Middle frontal gyrus (tissue), 1 donor: ENCODE data around the gene LGMN.

Experiments used
- DNase-seq: peaks from one replicate; pipeline ENCODE4 v3.0.0-alpha.2; 2015; ENCODE audit warnings: low spot score; ENCODE audit errors: extremely low spot score

LGMN gene

DNA sequence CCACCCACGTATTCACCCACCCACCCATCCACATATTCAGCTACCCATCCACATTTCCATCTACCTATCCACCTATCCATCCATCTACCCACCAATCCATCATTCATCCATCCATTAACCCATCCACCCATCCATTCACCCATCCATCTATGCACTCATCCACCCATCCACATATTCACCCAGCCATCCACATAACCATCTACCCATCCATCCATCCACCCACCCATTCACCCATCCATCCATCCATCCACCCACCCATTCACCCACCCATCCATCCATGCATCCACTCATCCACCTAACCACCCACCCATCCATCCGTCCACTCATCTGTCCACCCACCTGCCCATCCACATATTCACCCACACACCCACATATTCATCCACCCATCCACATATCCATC is 70.5 kb downstream of the LGMN start:
- no peak for DNase-seq

DNA sequence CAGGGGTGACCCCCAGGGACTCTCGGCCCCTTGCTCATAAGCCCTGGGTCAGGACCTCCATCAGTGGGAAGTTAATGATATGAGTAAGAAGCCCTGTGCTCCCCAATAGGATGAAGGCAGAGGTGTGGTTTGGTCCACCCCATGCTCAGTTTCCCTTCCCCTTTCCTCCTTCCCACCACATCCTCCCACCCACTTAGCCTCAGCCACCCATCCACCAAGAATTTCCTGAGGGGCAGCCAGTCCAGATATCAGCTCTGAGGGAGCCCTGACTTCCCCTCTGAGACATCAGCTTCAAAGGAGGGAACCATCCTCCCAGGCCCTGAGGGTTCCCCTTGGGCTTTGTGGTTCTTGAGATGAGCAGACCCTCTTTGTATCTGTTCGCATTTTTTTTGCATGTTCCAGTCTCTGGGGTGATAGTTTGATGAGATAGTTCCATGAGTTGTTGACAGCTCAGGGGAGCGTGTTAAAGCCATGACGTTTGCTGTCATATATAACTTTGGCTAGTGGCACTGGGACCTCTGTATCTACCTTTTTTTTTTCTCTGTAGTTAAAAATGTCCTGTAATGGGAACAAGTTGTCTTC is 71.2 kb downstream of the LGMN start:
- DNase-seq: no peak

DNA sequence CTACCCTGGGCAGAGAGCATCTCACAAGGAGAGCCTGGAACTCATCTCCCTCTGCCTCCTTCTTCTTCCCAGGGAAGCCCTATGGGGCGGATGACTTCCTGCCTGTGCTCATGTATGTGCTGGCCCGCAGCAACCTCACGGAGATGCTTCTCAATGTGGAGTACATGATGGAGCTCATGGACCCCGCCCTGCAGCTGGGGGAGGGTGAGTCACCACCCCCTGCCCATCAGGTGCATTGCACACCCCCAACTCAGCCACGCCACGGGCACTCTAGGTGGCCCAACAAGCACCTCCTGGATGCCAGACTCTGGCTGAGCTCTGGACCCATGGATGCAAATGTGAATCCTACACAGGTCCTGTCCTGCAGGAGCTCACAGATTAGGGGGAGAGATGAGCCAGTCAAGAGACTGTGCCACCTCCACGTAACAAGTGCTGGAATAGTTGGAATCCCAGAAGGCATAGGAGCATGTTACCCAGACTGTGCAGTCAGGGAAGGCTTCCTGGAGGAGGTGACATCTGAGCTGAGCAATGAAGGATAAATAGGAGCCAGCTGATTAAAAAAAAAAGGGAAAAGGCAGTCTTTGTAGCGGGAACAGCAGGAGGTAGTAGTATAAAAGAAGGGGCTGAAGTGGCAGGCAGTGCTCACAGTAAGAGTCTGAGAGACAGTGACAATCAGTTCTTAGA is 71.9 kb downstream of the LGMN start:
- DNase-seq: no peak

DNA sequence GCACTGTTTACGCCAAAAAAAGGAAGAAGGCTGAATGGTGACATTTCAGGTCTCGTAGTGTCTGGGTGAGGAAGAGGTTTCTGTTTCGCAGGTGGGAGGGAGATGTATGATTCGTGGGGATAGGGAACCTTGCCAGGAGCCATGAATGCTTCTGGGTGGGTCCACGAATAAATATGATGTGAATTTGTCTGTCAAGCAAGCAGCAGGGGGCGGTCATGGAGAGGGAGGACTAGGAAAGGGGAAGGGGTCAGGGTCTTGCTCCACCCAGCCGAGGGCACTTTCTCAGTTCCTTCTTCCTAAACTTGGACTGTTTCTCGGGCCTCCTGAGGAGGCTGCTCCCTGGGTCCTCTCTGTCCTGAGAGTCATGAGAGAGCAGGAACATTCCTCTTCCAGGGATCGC is 72.5 kb downstream of the LGMN start:
- DNase-seq: no peak

DNA sequence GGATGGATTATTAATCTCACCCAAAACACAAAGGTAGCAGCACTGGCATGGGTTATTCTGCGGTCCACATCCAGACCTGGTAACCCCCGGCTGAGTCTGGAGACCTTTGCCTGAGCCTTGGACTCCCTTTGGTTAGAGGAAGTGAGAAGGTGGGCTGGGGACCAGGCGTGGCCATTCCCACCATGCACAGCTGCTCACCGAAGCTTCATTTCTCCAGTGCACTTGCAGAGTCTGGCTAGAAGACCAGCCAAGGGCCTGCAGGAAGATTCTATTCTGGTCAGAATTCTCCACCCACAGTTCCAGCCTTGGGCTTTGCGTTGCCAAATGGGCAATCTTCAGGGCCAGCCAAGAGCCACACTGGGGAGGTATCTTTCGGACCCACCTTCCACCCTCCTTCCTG is 73.0 kb downstream of the LGMN start:
- DNase-seq: no peak

DNA sequence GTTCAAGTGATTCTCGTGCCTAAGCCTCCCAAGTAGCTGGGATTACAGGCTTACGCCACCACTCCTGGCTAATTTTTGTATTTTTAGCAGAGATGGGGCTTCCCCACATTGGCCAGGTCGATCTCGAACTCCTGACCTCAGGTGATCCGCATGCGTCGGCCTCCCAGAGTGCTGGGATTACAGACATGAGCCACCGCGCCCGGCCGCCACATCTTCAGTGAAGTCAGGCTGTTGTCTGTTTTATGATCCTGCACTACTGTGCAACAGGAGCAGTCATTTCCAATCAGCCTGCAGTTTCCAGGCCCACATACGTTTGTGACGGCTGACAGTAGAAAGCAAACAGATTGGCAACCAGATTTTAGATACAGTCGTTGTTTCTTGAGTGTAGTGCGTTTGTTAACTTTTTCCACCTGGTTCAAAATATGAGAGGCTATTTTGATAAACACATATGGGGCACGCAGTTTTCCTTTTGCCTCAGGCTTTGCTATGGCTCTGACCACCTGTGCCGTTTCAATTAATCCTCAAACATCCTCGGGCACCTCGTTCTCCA is 74.8 kb downstream of the LGMN start:
- DNase-seq: no peak

DNA sequence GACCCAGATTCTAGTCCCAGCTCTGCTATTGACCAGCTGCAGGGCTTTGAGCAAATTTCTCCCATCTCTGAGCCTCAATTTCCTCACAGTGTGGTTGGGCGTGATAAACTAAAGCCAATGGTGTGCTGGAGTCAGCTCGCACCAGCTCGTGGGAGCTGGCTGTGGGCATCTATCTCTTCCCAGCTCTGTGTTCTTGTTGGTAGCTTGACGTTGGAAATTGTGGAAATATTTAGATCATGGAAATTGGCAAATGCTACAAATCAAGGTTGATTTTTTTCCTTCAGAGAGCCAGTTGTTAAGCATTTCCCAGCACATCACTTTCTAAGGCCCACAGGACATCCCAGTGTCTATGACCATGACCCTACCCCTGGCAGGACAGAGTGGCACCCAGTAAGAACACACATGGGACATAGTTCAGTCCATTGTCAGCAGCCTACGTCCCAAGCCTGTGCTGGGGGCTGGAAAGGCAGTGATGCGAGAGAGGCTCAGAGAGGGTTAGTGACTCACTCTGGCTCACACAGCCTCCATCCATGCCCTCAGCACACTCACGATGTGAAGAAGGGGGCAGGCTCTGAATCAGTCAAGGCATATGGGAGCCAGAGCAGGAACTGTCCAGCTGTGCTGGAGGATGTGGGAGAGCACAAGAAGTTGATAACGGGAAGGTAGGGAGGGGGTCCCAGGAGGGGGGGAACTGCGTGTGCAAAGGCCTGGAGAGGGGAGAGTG is 77.6 kb downstream of the LGMN start:
- DNase-seq: no peak

DNA sequence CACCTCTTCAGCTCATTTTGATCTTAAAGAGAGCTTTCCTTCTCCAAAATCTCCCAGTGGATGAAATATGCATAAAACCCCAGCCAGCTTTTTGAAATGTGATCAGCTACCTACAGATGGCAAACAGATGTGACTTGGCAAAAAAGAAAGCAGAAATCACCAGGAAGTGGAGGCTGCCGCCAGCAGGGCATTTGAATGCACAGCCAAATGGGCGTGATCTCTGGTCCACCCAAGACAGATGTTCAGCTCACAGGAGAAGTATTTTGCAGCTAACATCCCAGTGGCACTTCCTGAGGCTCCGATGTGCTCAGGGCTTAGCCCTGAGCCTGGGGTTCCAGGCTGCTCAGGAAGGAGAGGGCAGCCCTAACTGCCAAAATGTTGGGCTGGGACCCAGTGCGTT is 78.3 kb downstream of the LGMN start:
- DNase-seq: no peak

DNA sequence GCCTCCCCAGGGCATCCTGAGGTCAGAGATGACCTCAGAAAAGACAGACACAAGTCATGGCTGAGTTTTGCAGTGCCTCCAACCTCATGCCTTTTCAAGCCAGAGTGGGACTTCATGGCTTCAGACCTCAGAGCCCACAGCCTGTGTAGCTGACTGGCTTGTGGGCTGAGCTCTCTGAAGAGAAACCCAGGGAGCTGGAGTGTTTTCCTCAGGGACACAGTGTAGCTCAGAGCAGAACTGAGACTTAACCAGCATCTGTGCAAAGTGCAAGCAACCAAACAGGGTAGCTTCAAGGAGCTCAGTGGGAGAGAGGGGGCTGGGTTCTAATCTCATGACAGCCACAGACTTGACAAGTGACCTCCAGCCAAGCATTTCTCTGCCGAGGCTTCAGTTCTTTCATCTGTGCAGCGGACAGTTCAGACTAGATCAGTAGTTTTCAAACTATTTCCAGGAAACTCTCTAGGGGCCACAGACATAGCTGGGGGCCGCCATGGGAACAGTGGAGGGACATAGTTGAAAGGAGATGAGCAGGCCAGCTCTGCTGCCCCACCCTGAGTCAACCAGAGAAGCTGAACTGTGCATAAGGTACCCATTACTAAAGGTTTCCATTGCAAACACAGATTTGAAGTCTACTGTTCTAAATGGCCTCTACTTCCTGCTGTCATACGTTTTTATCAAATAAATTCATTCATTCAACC is 80.0 kb downstream of the LGMN start:
- no peak for DNase-seq

DNA sequence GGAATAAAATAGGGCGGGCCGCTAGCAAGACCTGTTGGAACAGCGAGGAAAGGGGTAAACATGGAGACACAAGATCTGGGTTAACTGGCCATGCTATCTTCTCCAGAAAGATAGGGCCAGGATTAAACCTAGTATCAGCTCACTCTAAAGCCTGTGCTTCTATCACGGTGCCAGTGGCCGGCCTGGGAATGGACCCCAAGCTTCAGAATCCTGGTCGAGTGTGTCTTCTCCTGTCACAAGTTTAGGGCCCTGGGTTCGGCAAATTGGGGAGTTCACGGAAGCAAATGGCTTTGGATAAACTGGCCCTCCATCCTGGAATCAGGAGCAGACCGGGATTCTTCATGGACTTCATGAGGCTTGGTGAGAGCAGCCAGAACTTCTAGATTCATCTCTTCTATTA is 82.2 kb downstream of the LGMN start:
- no peak for DNase-seq

DNA sequence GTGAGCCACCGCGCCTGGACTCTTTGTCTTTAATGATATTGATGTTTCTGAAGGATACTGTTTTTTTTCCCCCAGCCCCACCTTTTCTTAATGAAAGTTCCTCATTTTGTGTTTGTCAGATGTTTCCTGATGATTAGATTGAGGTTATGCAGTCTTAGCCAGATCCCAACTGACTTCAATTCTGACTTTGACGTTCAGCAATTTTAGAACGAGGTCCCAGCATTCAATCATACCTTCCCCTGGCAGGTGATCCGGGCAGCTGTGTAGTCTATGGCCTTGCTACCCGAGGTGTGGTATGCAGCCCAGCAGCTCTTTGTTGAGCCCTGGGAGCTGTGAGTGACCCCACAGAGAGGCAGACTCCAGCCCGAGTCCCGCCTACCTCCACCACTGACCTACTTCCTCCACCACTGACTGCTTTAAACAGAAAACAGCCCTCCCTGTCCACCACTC is 82.7 kb downstream of the LGMN start:
- no peak for DNase-seq

DNA sequence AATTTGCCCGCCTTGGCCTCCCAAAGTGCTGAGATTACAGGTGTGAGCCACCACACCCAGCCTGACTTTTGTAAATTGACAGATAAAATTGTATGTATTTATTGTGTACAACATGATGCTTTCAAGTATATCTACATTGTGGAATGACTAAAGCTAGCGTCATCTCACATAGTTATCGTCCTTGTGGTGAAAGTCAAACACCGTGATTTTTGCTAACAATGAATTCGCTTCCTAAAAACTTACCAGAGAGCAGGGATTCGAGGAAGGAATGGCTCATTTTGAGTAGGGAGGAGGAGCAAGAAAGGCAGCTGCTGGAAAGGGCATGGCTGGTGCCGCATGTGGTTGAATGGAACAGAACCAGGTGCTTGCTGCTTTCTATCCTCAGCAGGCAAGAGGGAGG is 85.4 kb downstream of the LGMN start:
- no peak for DNase-seq

DNA sequence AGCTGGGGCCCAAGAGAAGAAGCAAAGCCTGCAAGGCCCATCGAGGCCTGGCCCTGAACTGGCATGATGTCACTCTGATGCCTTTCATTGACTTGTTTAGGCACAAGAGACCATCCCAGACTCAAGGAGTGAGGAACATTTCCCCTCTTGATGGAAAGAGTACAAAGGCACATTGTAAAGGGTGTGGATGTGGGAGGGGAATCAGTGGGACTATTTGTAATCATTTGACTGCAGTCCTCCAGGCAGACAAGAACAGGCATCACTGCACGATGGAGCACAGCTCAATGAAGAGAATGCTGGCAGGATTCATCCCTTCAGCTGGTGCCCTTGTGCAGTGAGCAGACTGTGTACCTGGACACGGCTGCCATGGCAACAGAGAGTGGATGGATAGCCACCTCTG is 87.9 kb downstream of the LGMN start:
- DNase-seq: no peak

DNA sequence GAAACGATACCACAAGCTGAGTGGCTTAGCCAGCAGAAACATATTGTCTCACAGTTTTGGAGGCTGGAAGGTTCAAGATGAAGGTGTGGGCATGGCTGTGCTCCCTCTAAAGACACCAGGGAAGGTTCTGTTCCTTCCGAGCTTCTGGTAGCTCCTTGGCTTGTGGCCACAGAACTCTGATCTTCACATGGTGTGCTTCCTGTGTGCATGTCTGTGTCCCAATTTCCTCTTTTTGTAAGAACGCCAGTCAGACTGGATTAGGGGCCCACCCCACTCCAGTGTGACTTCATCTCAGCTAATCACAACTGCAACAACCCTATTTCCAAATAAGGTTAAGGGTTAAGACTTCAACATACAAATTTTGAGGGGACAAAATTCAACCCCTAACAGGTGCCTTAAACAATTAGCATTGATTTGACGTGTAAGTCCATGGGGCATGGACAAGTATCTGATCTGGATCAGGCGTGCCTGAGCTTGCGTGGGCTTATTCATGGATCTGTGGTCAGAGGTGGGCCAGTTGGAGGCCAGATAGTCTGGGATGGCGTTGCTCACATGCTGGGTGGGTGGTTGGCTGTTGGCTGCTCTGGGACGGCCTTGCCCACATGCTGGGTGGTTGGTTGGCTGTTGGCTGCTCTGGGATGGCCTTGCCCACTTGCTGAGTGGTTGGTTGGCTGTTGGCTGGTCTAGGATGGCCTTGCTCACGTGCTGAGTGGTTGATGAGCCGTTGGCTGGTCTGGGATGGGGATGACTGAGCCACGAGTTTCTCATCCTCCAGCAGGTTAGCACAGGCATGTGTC is 88.5 kb downstream of the LGMN start:
- no peak for DNase-seq

DNA sequence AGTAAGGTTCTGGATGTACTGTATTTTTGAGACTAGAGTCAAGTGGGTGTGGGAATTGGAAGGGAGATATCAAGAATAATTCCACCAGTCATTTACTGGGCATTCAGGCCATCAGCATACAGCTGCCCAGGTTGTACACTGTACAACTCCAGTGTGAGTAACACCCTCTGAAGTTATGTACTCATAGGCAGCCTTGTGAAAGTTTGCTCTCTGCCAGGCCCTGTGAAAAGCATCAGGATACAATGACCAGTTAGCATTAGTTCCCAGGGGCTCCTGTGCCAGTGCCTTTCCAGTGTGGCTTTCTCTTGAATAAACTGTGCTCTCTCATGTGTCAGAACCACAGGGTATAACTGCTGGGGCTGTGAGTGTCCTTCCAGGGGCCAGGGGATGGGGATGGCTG is 89.7 kb downstream of the LGMN start:
- no peak for DNase-seq

DNA sequence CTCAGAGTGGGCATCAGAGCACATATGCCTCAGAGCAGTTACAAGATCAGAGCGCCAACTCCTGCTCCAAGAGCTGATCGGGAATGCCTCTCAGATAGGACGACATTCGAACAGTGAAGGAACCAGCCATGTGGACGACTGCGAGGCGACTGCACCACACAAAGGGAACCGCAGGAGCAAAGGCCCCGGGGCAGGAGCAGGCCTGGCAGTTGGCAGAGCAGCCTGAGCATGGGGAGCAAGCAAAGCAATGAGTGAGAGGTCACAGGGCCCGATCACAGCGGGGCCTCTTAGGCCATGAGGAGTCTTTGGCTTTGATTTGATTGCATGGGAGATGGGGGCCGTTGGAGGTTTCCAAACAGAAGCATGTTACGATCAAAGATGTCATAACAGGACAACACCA is 90.3 kb downstream of the LGMN start:
- no peak for DNase-seq

DNA sequence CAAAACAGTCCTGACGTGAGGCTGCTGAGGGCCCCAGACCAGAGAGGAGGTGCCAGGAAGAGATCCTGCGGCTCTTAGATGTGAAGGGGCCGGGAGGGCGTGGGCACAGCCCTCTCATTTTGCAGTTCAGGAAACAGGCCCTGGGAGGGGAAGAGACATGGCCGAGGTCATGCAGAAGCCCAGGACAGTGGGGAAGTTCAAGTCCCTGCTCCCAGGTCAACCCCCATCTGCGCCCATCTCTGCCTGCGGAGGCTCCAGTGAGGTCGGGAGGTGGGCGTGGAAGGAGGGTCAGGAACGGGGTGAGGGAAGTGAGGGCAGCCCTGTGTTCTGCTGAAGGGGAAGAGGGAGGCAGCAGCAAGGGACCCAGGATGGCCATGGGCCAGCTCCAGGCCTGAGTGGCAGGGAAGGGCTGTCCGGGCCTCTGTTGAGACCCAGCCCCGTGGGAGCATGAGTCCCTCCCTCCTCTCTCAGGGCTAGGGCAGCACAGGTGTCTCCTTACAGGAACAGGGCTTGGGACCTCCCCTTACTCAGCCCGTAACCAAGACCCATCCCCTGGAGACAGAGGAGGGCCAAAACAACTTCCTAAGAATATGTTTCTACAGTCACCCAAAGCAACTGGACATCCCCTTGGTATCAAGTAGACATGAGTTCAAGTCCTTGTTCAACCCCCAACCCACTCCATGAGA is 90.8 kb downstream of the LGMN start:
- no peak for DNase-seq

DNA sequence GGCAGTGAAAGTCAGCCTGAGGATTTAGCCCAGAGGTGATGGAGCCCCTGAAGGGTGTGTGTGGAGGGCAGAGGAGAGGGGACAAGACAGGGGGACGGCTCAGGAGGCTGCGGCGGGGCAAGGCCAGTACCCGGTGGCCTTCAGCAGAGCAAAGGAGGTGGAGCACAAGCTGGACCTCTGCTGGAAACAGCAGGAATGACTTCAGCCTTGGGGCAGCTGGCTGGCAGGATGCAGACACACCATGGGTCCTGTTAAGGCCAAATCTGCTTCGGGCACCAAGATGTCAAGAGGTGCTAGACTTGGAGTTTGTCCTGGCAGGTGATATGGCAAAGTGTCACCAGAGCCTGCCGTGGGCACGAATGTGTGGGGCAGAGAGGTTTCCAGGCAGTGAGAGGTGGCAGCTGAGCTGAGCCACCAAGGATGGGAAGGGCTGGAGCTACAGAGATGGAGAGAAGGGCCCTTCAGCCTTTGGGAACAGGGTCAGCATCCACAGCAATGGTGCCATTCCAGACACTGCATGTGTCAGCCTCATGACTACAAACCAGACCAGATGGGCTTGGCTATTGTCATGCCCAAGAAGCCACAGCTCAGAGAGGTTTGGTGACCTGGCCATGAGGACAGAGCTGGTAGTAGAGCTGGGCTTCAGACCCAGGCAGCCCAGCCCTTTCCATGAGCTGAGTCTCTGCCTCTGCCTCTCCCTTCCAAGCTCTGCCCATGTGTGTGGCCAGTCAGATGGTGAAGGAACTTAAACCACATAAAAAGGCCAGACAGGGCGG is 91.9 kb downstream of the LGMN start:
- no peak for DNase-seq

DNA sequence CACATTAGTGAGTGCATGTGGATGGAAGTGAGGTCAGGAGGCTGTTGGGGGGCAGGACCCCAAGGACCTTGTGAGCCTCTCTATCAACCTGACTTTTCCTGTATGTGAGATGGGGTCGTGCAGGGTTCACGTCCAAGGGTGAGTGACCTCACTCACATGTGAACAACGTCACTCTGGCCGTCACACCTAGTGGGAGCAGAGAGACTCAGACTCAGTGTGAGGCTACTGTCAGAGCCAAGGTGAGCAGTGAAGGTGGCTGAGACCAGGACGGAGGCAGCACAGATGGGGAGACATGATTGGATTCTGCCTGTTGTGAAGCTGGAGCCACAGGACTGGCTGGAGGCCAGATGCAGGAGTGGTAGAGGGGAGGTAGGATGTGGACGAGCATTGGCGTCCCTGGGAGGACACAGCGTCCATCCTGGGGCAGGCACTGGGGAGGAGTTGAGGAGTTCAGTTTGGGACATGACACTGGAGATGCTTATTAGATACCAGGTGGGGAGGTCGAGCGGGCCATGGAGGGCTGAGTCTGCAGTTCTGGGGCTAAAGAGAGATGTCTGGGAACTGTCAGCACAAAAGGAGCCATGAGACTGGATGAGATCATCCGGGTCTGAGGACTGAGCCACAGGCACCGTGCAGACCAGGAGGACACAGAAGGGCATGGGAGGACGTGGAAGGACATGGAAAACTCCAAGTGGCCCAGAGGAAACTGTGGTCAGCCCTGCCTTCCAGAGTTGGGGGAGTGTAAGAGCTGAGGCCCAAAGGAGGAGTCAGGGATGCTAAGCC is 92.8 kb downstream of the LGMN start:
- DNase-seq: no peak
